Measurements from ENCODE around the gene NPDC1. TPM values are rescaled to one million over a fixed set of nuclear protein-coding genes. Genes with fewer than 3 reads are reported as not detected.
"Not testable (repeated sequence)": the region's sequence is repeated elsewhere in the genome, so short reads cannot be mapped to it uniquely, and the experiment has no call there.

NPDC1 gene
- total RNA-seq, 1 experiment from 2014 or later: 44.1 TPM

DNA sequence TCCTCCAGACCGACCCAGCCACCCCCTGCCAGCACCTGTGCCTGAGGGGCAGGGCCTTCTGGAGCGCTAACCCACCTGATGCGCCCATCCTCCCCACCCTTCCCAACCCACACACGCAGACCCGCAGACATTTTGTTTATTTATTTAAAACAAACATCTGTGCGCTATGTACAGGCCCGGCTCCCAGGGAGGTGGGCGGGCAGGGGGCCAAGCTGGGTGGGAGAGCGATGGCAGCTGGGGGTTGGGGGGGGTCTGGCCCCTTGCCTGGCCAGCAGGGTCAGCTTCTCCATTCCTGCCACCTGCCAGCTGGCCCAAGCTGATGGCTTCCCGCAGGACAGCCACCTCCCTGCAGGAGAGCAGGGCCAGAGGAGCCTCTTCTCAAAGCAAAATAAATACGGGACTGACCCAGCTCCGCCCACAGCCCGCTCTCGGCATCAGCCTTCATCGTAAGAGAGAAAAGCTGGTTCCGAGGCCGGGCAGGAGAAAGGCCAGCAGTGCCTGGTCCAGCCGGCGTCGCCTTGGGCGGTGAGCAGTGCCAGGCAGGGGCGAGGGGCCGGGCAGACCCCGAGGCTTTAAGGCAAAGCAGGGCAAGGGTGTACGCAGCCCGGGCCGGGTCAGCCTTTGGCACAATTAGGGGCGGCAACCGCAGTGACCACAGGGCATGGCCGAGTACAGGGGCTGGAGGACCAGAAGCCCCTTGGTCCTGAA is 38.7 kb downstream of the NPDC1 start:
- Histone ChIP-seq H3K4me3 (ENCODE audit: low read depth, low read length) (no peak overlapping the region), H3K4me1 (no peaks in the 10 kb centered on the region), H3K27me3 (replicated peaks; ENCODE audit: control insufficient read depth, insufficient read depth, low read length) (no peaks in the 10 kb centered on the region), H3K36me3 (ENCODE audit: control insufficient read depth, insufficient read depth, low read length) (no peaks in the 10 kb centered on the region), H3K9me3 (no peaks in the 10 kb centered on the region)
- ChIA-PET CTCF (interaction anchor here (1.0 kb wide), 1 partner anchor 39 kb away, joined by 3 read pairs; the partner anchor contains the start of gene NPDC1), POLR2A (no interaction called here)
- Mint-ChIP-seq H3K36me3 (ENCODE audit: insufficient read depth, unreplicated experiment) (no peaks in the 10 kb centered on the region), H3K9me3 (ENCODE audit: unreplicated experiment) (no peaks in the 10 kb centered on the region), H3K27ac (ENCODE audit: unreplicated experiment) (no peak overlapping the region), H3K4me3 (ENCODE audit: unreplicated experiment) (no peak overlapping the region), H3K27me3 (ENCODE audit: insufficient read depth, unreplicated experiment) (no peaks in the 10 kb centered on the region), H3K4me1 (ENCODE audit: low read depth, unreplicated experiment) (no peaks in the 10 kb centered on the region)
- BruUV-seq (replicated peaks): no TSS peak
- DNase-seq: no peak
- TF ChIP-seq, protein P1, sequence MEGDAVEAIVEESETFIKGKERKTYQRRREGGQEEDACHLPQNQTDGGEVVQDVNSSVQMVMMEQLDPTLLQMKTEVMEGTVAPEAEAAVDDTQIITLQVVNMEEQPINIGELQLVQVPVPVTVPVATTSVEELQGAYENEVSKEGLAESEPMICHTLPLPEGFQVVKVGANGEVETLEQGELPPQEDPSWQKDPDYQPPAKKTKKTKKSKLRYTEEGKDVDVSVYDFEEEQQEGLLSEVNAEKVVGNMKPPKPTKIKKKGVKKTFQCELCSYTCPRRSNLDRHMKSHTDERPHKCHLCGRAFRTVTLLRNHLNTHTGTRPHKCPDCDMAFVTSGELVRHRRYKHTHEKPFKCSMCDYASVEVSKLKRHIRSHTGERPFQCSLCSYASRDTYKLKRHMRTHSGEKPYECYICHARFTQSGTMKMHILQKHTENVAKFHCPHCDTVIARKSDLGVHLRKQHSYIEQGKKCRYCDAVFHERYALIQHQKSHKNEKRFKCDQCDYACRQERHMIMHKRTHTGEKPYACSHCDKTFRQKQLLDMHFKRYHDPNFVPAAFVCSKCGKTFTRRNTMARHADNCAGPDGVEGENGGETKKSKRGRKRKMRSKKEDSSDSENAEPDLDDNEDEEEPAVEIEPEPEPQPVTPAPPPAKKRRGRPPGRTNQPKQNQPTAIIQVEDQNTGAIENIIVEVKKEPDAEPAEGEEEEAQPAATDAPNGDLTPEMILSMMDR (IDR thresholded peaks at IDR 0.05; ENCODE audit: insufficient read depth in 1 of 2, low read depth in 1 of 2, low read length in 1 of 2, severe bottlenecking in 1 of 2, unreplicated experiment in 1 of 2): no peak
- intact Hi-C loops (cut with micrococcal nuclease; ENCODE audit: unreplicated experiment): no loop called here

GRCh38 chr9:137006116-137007003 is 39.6 kb downstream of the NPDC1 start:
- Histone ChIP-seq H3K4me1 (no peaks in the 10 kb centered on the region), H3K9me3 (no peaks in the 10 kb centered on the region), H3K4me3 (ENCODE audit: low read depth, low read length) (no peak overlapping the region), H3K36me3 (ENCODE audit: control insufficient read depth, insufficient read depth, low read length) (no peaks in the 10 kb centered on the region), H3K27me3 (replicated peaks; ENCODE audit: control insufficient read depth, insufficient read depth, low read length) (no peaks in the 10 kb centered on the region)
- TF ChIP-seq, protein P1 (IDR thresholded peaks at IDR 0.05; ENCODE audit: insufficient read depth in 1 of 2, low read depth in 1 of 2, low read length in 1 of 2, severe bottlenecking in 1 of 2, unreplicated experiment in 1 of 2): no peak
- Mint-ChIP-seq H3K4me1 (ENCODE audit: low read depth, unreplicated experiment) (no peaks in the 10 kb centered on the region), H3K9me3 (ENCODE audit: unreplicated experiment) (no peaks in the 10 kb centered on the region), H3K27ac (ENCODE audit: unreplicated experiment) (no peak overlapping the region), H3K4me3 (ENCODE audit: unreplicated experiment) (no peak overlapping the region), H3K36me3 (ENCODE audit: insufficient read depth, unreplicated experiment) (no peaks in the 10 kb centered on the region), H3K27me3 (ENCODE audit: insufficient read depth, unreplicated experiment) (no peaks in the 10 kb centered on the region)
- ChIA-PET CTCF (interaction anchor here (1.0 to 2.1 kb wide), 2 partner anchors 23 to 40 kb away, joined by 3 to 6 read pairs; partner anchors contain the start of gene NPDC1), POLR2A (no interaction called here)
- intact Hi-C loops (cut with micrococcal nuclease; ENCODE audit: unreplicated experiment): no loop called here
- BruUV-seq (replicated peaks): no TSS peak
- no peak for DNase-seq

DNA sequence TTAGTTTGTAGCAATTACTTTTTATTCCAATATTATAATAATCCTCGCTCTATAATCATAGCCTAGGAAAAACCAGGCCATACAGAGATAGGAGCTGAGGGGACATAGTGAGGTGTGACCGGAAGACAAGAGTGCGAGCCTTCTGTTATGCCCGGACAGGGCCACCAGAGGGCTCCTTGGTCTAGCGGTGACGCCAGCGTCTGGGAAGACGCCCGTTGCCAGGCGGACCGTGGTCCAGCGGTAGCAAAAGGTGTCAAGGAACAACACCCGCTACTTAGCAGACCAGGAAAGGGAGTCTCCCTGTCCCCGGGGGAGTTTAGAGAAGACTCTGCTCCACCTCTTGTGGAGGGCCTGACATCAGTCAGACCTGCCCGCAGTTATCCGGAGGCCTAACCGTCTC is 41.7 kb downstream of the NPDC1 start:
- H3K36me3 Mint-ChIP-seq (ENCODE audit: insufficient read depth, unreplicated experiment); H3K4me1 Mint-ChIP-seq (ENCODE audit: low read depth, unreplicated experiment); intact Hi-C loops (cut with micrococcal nuclease; ENCODE audit: unreplicated experiment); BruUV-seq (replicated peaks); H3K4me1 ChIP-seq; H3K4me3 Mint-ChIP-seq (ENCODE audit: unreplicated experiment); H3K4me3 ChIP-seq (ENCODE audit: low read depth, low read length); H3K27me3 ChIP-seq (replicated peaks; ENCODE audit: control insufficient read depth, insufficient read depth, low read length); H3K36me3 ChIP-seq (ENCODE audit: control insufficient read depth, insufficient read depth, low read length); H3K9me3 ChIP-seq; H3K27me3 Mint-ChIP-seq (ENCODE audit: insufficient read depth, unreplicated experiment); H3K9me3 Mint-ChIP-seq (ENCODE audit: unreplicated experiment); POLR2A ChIA-PET; H3K27ac Mint-ChIP-seq (ENCODE audit: unreplicated experiment): not testable (repeated sequence)
- peak in 1 of 2 experiments; percentile 42 for DNase-seq
- TF ChIP-seq, protein P1 (IDR thresholded peaks at IDR 0.05; ENCODE audit: insufficient read depth in 1 of 2, low read depth in 1 of 2, low read length in 1 of 2, severe bottlenecking in 1 of 2, unreplicated experiment in 1 of 2): peak in 1 of 2 experiments; percentile 12
- CTCF ChIA-PET: interaction anchor here (0.8 to 2.1 kb wide), 2 partner anchors 25 to 31 kb away, joined by 3 to 6 read pairs; no protein-coding TSS in a partner anchor

Measured in Caco-2 (cell line).